HG03025 (cell line): ENCODE results near the gene CCL18.
"Not testable (repeated sequence)": the region's sequence is repeated elsewhere in the genome, so short reads cannot be mapped to it uniquely, and the experiment has no call there.

Experiments
- ATAC-seq: cut with Tn5 transposase; IDR thresholded peaks from one replicate; pipeline ENCODE4 v1.9.1; 2021; ENCODE audit warnings: mild to moderate bottlenecking, moderate library complexity; ENCODE audit not compliant: unreplicated experiment, low FRiP score

CCL18 gene

GRCh38 chr17:36070427-36070826, 6.4 kb downstream of the CCL18 start:
- no peak for ATAC-seq

DNA sequence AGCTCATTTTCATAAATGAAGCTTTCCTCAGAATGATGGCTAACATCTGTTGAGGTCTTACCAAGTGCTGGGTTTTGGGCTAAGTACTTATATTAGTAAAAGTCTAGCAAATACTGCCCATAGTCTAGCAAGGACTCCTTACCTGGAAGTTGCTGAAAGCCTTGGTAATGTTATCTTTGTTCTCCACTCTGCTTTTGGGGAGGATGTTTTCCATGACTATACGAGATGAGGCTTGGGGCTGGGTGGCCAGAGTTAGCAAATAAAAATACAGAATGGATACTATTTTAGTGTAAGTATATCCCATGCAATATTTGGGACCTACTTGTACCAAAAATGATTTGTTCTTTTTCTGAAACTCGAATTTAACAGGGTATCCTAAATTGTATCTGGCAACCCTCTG, 7.7 kb downstream of the CCL18 start:
- no peak for ATAC-seq

DNA sequence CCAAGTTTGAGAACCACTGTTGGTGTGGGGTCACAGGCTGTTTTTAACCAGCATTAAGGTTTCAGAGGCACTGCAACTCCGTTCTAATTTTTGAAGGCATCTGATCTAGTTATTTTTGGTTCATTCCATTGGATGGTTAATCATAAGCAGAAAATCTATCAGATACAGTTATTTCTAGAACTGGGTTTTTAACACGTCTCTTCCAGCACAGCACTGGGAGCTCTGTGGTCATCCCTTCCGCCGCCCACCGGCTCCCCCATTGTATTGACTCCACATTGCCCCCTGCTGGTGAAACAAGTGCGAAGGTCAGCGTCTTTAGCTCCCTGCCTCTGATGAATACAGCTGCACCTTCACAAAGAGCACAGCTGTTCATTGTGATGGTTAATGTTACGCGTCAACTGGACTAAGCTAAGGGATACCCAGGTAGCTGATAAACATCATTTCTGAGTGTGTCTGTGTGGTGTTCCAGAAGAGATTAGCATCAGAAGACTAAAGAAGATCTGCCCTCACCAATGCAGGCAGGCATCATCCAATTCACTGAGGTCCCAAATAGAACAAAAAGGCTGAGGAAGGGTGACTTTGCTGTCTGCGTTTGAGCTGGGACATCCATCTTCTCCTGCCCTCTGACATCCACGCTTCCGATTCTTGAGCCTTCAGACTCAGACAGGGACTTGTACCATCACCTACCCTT, 8.5 kb downstream of the CCL18 start:
- peak; percentile 49 for ATAC-seq

- ATAC-seq: no peak
These were observed 10.3 kb downstream of the CCL18 start for GRCh38 chr17:36074365-36074764.

DNA sequence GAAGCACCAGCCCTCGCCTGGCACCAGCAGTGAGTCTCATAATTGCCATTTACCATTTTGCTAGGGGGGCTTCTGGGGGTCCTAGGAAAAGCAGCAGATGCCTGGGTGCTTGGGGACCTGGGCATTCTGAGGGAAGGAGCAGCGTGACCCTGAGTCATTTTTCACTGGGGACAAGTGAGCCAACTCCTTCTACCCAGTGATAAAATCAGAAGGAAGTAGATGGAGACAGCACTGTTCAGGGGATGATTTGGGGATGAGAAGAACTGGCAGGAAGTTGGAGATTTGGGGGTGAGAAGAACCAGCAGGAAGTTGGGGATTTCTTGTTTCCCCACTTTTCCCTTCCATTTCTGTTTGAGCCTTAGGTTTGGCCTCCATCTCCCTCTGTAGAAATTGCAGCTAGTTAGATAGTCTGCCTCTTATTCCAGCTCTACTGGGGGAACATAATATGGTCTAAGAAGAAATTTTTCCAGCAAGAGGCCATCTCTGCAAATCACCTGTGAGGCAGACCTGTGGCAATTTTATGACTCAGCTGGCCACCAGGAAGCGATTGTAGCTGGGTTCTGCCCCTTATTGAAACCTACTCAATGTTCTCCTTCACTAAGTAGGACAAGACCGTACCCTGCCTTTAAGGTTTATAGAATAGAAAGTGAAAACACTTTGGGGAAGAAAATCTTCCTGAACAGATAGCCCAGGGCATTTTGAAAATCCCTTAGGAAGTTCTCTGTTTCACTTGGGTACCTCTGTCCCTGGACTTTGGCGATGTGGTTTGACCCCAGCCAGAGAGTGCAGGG, 17.8 kb downstream of the CCL18 start:
- ATAC-seq: not testable (repeated sequence)

- ATAC-seq: not testable (repeated sequence)
These were observed 18.5 kb downstream of the CCL18 start for GRCh38 chr17:36082482-36083120.

GRCh38 chr17:36083691-36084090, 19.6 kb downstream of the CCL18 start:
- ATAC-seq: not testable (repeated sequence)

GRCh38 chr17:36085765-36086164, 21.7 kb downstream of the CCL18 start:
- ATAC-seq: no peak

DNA sequence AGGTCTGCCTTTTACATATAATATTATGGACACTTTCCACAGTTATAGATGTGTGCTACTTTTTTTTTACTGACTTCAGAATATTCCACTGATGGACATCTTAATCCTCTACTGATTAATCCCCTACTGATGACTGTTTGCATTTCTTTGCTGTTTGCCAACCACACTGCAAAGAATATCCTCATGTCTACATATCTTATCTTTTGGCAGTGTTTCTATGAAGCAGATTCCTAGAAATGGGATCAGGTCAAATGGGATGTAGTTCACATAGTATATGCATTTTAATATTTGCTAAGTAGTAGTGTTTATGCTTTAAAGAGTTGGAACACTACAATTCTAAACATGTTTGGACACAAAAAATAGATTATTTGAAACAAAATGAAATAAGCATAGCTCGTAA, 22.7 kb downstream of the CCL18 start:
- ATAC-seq: no peak

DNA sequence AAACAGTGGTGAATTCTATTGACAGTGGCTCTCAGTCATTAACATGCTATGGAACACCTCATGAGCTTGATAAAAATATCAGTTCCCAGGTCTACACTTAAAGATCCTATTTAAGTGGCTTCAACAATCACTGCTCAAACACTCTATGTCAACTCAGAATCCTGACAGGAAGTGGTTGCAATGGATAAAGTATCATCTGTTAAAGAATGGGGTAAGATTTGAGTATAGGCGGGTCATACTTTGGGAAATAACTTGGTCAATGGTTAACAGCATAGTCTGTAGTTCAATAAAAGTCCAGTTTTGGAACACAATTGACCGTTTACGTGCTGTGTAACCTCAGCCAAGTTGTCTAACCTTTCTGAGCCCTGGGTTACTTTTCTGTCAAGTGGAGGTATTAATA, 23.4 kb downstream of the CCL18 start:
- ATAC-seq: not testable (repeated sequence)

- ATAC-seq: not testable (repeated sequence)
These were observed 24.0 kb downstream of the CCL18 start for GRCh38 chr17:36087897-36088572.

- no peak for ATAC-seq
These were observed 24.7 kb downstream of the CCL18 start for GRCh38 chr17:36088670-36089338.

- no peak for ATAC-seq
These were observed 25.3 kb downstream of the CCL18 start for GRCh38 chr17:36089339-36089865.

DNA sequence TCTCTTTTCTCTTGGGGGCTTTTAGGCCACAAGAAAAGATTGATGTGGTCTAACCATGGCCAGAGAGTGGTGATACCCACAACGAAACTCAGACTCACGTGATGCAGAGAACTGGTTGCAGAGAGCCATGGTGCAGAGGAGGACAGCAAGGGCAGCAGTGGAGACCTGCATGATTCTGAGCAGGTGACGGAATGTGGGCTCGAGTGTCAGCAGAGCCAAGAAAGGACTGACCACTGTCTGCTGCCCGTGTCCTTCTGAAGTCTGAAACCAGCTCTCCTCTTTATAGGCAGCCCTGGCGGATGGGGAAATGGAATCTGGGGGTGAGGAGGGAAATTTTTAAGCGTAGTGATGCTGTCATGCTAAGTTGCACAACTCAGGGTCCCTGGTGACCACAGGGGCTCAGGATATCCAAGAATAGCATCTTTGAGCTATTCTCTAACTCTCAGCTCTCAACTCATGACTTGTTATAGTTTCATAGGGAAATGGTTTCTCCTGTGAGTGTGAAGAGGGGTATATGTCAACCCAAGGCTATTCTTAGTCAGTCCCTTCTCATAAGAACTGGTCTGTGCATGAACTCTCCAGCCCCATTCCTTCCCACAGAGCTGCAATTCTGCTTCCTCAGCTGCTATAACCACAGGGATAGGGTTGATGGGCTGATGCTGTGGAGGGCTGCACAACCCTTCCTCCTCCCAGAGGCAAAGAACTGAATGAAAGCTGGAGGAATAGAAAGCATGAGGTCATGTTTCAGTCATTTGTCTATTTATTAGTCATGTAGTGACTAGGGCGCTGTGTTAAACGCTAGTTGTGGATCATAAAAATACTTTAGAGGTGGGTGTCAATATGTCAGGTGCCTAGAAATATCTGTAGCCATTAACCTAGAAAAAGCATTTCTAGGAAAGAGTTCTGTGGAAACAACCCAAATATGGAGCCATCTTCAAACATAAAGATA, 26.1 kb downstream of the CCL18 start, which contains the start of gene CCL3:
CCL3 (minus strand) TSS at position 256 of the 949 bp plus-strand sequence; CDS start at position 171, 85 bp downstream.
- peak; percentile 71 for ATAC-seq

DNA sequence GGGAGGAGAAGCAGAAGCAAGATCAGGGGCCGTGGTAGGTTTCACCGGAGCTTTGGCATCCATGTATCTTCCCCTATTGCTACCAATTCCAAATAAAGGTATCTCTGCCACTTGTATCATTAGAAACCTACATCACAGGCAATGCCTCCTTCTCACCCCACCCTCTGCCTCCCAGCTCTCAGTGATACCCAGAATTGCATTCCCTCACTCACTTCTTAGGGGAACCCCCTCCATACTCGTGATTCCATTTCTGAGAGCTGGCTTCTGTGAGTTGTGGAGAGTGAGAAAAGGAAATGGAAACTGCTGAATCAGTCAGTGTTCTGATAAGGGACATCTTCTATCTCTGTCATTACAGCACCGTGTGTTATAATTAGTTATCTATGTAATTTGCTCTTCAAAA, 28.2 kb downstream of the CCL18 start:
- no peak for ATAC-seq

GRCh38 chr17:36092715-36093114, 28.6 kb downstream of the CCL18 start:
- ATAC-seq: not testable (repeated sequence)

DNA sequence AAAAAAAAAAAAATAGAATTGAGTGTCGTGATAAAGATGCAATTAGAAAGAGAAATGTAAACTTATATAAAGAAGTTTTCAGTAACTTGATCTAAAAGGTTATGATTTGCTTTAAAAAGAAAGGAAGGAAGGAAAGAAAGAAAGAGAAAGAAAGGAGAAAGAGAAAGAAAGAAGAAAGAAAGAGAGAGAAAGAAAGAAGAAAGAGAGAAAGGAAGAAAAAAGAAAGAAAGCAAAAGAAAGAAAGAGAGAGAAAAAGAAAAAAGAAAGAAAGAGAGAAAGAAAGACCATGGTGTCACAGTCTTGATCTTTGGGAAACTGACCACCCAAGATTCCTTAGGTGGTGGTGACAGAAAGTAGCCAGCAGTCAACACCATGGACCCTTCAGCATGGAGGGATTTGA, 30.2 kb downstream of the CCL18 start:
- no peak for ATAC-seq

- no peak for ATAC-seq
These were observed 30.7 kb downstream of the CCL18 start for GRCh38 chr17:36094746-36095145.

DNA sequence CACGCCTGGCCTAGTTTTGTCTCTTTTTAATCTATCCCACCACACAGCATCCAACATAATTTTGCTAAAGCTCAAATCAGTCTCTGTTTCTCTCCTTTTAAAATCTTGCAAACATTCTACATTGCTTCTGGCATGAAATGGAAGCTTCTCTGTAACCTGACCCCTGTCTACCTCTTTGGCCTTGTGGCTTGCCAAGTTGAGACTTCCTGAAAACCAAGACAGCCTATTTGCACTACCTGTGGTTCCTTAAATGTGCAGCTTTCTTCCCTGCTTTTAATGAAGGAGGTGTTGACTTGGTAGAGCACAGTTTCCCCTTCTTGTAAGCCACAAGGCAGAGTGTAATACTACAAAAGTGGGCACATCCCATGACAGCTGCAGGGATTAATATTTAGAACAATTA, 31.9 kb downstream of the CCL18 start:
- no peak for ATAC-seq
